Measurements from ENCODE around the gene ZNRF1.

Gene ZNRF1

DNA sequence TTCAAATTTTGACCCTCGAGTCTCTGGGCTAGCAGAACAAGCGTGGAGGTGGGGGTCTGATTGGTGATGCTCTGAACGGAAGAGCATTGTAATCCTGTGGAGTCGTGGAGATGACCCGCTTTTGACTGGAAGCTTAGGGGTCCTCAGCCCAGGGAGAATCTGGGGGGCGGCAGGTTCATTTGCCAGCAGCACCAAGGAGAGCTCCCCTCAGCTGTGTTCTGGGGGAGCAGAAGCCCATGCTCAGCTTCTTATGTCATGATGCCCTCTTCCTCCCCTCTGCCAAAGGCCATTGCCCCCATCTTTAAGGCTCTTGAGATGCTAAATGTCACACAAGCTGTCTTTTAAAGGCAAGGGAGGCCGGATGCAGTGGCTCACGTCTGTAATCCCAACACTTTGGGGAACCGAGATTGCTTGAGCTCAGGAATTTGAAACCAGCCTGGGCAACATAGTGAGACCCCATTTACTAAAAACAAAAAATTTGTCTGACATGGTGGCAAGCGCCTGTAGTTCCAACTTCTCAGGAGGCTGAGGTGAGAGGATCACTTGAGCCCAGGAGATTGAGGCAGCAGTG, 98.5 kb downstream of the ZNRF1 start:
- DNase-seq (ENCODE audit: low read depth, low spot score), result no peak

DNA sequence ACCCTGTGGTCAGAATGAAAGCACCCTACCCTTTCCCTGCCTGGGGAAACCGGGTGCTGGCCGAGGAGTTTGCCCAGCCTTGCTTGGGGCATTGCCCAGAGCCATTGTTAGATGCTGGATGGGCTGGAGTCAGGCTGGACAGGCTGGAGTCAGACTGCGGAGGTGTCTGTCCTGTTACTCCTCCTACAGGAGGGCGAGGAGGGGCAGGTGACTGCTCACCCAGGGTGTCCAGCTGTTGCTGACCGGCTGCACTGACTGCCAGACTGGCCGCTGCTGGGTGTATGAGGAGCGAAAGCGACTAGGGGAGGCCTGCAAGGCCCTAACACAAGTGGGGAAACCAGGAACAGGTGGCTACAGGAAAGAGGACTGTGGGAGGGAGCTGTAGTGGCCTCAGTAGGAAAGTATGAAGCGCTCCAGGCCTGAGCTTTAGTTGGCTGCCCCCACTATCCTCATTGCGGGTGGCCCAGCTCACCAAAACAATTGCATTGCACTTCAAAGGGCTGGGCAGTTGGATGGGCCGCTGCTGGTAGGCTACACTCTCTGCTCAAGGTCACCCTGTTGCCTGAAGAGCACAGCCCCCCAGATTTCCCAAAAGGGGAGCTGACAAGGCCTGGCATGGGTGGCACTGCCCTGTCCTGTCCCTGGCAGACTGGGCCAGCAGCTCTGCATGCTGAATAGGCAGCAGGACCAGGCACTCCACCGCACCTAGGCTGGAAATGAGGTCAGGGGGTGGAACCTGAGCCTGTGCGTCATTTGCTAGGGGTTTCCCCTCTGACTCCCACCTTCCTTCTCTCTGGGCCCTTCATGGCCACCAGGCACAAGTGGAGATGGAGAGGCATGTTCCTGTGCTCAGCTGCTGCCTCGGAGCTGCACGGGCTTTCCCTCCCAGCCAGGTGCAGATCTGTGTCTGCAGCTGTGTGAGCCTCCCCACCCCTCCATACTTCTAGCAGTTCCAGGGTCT, 99.4 kb downstream of the ZNRF1 start:
- no peak for DNase-seq (ENCODE audit: low read depth, low spot score)

GRCh38 chr16:75099075-75099667, 100.3 kb downstream of the ZNRF1 start:
- no peak for DNase-seq (ENCODE audit: low read depth, low spot score)

DNA sequence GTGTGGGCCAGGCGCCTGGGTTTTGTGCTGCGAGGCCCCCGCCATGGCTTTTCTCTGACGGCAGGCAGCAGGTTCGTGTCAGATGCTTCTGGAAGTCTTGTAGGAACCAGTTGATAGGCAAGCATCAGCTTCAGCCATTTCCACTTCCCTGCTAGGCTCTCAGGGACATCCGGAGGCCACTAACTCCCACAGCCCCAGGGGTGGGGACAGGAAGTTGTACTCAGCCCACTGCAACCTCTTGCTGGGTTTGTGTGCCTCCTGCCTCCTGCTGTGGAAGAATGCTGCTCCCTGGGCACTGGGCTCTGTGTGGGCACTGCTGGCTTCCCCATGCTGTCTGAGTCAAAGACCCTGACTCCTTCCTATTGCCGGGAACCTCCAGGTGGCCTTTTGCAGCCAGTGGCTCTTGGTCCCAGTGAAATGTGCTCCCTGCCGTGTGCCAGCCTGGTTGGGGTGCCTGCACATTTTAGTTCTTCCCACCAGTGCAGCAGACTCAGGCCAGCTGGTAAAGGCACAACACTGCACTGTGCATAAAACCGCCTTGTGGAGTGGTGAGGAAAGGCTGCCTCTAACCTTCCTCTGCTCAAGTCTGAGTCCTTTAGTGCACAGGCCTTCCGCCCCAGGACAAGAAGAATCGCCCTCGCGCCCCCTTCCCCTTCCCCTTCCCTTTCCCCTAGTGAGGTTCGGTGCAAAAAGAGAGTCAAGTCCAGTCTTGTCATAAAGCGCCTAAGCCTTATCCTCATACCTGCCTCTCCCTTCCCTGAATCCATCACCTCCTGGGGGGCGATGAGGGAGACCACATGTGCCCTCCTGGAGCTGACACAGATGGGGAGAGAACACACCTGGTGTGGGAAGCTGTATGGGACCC, 101.1 kb downstream of the ZNRF1 start:
- no peak for DNase-seq (ENCODE audit: low read depth, low spot score)

GRCh38 chr16:75100603-75100990, 101.8 kb downstream of the ZNRF1 start:
- no peak for DNase-seq (ENCODE audit: low read depth, low spot score)

- DNase-seq (ENCODE audit: low read depth, low spot score), result no peak
Observed at GRCh38 chr16:75101635-75102034, 102.8 kb downstream of the ZNRF1 start.

- no peak for DNase-seq (ENCODE audit: low read depth, low spot score)
Observed at GRCh38 chr16:75102595-75102994, 103.8 kb downstream of the ZNRF1 start.

GRCh38 chr16:75103994-75104393, 105.2 kb downstream of the ZNRF1 start:
- no peak for DNase-seq (ENCODE audit: low read depth, low spot score)

DNA sequence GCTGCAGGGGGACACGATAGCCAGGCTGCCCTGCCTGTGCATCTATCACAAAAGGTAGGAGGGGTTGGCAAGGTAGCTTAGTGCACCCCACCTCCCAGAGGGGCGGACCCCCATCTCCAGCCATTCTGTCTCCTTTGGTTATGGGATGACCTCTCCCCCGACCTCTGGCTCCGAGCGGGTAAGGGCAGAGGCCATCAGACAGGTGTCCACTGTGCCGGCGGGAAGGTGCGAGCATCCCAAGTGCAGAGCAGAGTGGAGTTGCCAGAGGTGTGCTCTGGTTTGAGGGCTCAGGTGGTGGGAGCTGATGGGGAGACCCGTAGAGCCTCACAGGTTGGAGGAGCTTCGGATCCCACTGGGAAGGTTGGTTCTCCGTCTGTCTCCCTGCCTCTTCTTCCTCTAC, 106.0 kb downstream of the ZNRF1 start:
- no peak for DNase-seq (ENCODE audit: low read depth, low spot score)

- no peak for DNase-seq (ENCODE audit: low read depth, low spot score)
Observed at GRCh38 chr16:75105306-75106061, 106.7 kb downstream of the ZNRF1 start.

GRCh38 chr16:75106351-75107274, 107.8 kb downstream of the ZNRF1 start:
- no peak for DNase-seq (ENCODE audit: low read depth, low spot score)

GRCh38 chr16:75107505-75107904, 108.7 kb downstream of the ZNRF1 start:
- no peak for DNase-seq (ENCODE audit: low read depth, low spot score)

DNA sequence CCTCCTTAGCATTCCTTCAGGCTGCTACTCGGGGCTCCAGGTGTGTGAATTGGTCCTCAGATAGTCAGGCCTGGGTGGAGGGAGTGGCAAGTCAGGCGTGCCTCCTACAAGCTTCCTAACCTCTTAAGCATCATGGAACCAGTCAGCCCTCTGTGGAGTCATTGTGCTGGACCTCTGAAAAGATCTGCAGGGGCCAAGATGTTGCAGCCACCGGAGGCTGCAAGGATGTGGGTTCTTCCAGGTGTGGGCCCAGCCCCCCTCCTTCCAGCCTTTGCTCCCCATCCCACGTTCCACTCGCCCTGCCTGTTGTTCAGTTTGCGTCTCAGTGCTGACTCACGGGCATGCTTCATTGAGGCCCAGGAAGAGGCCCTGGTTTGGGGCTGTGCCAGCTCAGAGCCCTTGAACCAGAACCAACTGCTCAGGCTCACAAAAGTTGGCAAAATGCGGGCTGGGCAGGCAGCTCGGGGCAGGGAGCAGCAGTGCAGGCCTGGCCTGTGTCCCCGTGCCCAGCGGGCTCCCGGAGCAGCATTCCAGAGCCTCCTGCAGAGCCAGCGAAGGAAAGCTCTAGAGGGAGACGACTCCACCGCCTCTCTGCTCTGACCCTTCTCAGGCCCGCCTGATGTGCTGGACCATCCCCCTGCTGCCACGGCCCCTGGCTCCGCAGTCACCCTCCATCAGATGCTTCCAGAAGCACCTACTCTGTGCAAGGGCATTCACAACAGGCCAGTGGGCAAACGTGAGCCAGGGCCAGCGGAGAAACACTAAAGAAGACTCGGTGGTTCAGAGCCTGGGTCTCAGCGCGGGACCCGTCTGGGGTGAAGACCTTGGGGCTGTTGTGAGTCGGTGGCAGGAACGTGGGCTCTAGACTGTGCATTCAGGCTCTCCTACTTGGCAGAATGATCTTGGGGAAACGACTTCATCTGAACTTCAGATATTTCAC, 110.2 kb downstream of the ZNRF1 start:
- no peak for DNase-seq (ENCODE audit: low read depth, low spot score)

- no peak for DNase-seq (ENCODE audit: low read depth, low spot score)
Observed at GRCh38 chr16:75109732-75110243, 111.0 kb downstream of the ZNRF1 start.

DNA sequence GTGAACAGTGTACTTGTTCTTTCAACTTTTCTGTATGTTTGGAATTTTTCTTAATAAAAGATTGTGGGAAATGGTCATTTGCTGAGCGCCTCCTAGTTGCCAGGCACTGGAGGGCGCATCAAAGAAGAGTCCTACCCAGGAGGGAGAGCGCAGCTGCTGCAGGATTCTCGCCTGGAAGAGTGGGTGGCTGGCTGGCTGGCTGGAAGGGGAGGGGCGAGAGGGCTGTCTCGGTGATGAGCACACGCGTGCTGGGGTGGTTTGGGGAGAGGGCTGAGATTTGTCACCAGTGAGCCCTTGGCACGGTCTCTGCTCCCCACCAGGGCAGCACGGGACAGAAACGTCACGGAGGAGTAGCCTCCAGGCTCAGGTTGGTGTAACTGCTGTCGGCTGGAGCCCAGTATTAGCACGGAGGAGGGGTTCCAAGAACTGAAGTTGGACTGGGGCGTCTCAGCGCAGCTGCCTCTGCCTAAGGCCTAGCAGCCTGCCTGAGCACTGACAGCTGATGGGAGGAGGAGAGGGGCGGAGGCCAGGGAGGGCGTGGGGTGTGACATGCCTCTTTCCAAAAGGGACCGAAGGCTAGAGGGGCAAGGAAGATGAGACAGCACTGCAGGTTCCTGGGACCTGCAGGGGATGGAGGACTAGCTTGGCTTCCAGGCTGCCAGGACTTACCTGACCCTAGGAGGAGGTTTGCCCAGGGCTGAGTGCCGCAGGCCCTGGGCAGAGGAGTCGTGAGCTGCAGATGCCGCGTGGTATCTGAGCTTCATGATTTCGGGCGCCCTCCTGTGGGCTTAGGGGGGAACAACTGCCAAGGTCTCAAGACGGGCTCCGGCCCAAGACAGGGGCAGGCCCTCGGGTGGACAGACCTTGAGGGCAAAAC, 112.1 kb downstream of the ZNRF1 start:
- peak; percentile 54 for DNase-seq (ENCODE audit: low read depth, low spot score)

GRCh38 chr16:75111514-75111940, 112.7 kb downstream of the ZNRF1 start:
- no peak for DNase-seq (ENCODE audit: low read depth, low spot score)

- no peak for DNase-seq (ENCODE audit: low read depth, low spot score)
Observed at GRCh38 chr16:75111961-75112733, 113.3 kb downstream of the ZNRF1 start.

Data from iPS DF 19.7 (cell line).